ENCODE results near the gene SCNN1B. TPM values are rescaled to one million over a fixed set of nuclear protein-coding genes. Genes with fewer than 3 reads are reported as not detected.
"Not testable (repeated sequence)": the region's sequence is repeated elsewhere in the genome, so short reads cannot be mapped to it uniquely, and the experiment has no call there.

Gene SCNN1B
- total RNA-seq, 1 experiment from 2014 or later, result not detected

DNA sequence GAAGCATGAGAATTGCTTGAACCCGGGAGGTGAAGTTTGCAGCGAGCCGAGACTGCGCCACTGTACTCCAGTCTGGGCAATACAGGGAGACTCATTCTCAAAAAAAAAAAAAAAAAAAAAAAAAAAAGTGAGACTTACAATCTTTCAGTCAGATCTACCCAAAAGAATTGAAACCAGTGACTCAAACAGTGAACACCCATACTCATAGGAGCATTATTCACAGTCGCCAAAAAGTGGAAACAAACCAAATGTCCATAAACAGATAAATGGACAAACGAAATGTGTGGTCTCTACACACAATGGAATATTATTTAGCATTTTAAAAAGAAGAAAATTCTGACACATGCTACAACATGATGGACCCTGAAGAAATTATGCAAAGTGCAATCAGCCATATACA lies 9.1 kb upstream of the SCNN1B start:
- H3K79me2 ChIP-seq (ENCODE audit: low read length), result no peaks in the 10 kb centered on the region
- no peak for DNase-seq
- no peaks in the 10 kb centered on the region for H3K4me1 ChIP-seq (ENCODE audit: low read length)
- H3K36me3 ChIP-seq (ENCODE audit: insufficient read depth, low read length), result no peaks in the 10 kb centered on the region
- no peak overlapping the region for H3K9ac ChIP-seq (ENCODE audit: low read length)
- H4K20me1 ChIP-seq (ENCODE audit: insufficient read depth, low read depth, low read length), result no peaks in the 10 kb centered on the region
- no peak overlapping the region for H3K4me2 ChIP-seq (ENCODE audit: low read depth, low read length, poor library complexity, severe bottlenecking)
- H3K9me3 ChIP-seq (ENCODE audit: low read length), result no peaks in the 10 kb centered on the region
- H3K4me3 ChIP-seq (ENCODE audit: low read length), result no peak overlapping the region
- no peak overlapping the region for H2AFZ ChIP-seq (ENCODE audit: low read length)
- no peaks in the 10 kb centered on the region for H3K27me3 ChIP-seq (ENCODE audit: low read length)
- H3K9me2 ChIP-seq (replicated peaks; ENCODE audit: insufficient read depth, low read length), result no peaks in the 10 kb centered on the region
- H3K27ac ChIP-seq (ENCODE audit: low read length), result no peak overlapping the region

GRCh38 chr16:23294260-23294659 lies 7.8 kb upstream of the SCNN1B start:
- Histone ChIP-seq H3K4me2 (ENCODE audit: low read depth, low read length, poor library complexity, severe bottlenecking) (no peak overlapping the region), H3K27ac (ENCODE audit: low read length) (no peak overlapping the region), H3K27me3 (ENCODE audit: low read length) (no peaks in the 10 kb centered on the region), H4K20me1 (ENCODE audit: insufficient read depth, low read depth, low read length) (no peaks in the 10 kb centered on the region), H3K9me3 (ENCODE audit: low read length) (no peaks in the 10 kb centered on the region), H3K9me2 (replicated peaks; ENCODE audit: insufficient read depth, low read length) (no peaks in the 10 kb centered on the region), H3K4me1 (ENCODE audit: low read length) (no peaks in the 10 kb centered on the region), H2AFZ (ENCODE audit: low read length) (no peak overlapping the region), H3K4me3 (ENCODE audit: low read length) (no peak overlapping the region), H3K79me2 (ENCODE audit: low read length) (no peaks in the 10 kb centered on the region), H3K9ac (ENCODE audit: low read length) (no peak overlapping the region), H3K36me3 (ENCODE audit: insufficient read depth, low read length) (no peaks in the 10 kb centered on the region)
- no peak for DNase-seq

GRCh38 chr16:23296994-23297393 lies 5.1 kb upstream of the SCNN1B start:
- no peak overlapping the region for H3K9ac ChIP-seq (ENCODE audit: low read length)
- no peaks in the 10 kb centered on the region for H3K4me1 ChIP-seq (ENCODE audit: low read length)
- no peaks in the 10 kb centered on the region for H3K36me3 ChIP-seq (ENCODE audit: insufficient read depth, low read length)
- no peaks in the 10 kb centered on the region for H3K9me3 ChIP-seq (ENCODE audit: low read length)
- H3K27ac ChIP-seq (ENCODE audit: low read length), result no peak overlapping the region
- H2AFZ ChIP-seq (ENCODE audit: low read length), result peak overlapping the region; percentile 98
- no peaks in the 10 kb centered on the region for H3K79me2 ChIP-seq (ENCODE audit: low read length)
- H3K9me2 ChIP-seq (replicated peaks; ENCODE audit: insufficient read depth, low read length), result no peaks in the 10 kb centered on the region
- H3K4me3 ChIP-seq (ENCODE audit: low read length), result no peak overlapping the region
- DNase-seq, result peak; percentile 78
- no peaks in the 10 kb centered on the region for H4K20me1 ChIP-seq (ENCODE audit: insufficient read depth, low read depth, low read length)
- no peaks in the 10 kb centered on the region for H3K27me3 ChIP-seq (ENCODE audit: low read length)
- no peak overlapping the region for H3K4me2 ChIP-seq (ENCODE audit: low read depth, low read length, poor library complexity, severe bottlenecking)

- peak; percentile 47 for DNase-seq
- Histone ChIP-seq H3K9me3 (ENCODE audit: low read length) (no peaks in the 10 kb centered on the region), H3K79me2 (ENCODE audit: low read length) (no peaks in the 10 kb centered on the region), H3K36me3 (ENCODE audit: insufficient read depth, low read length) (no peaks in the 10 kb centered on the region), H3K9ac (ENCODE audit: low read length) (no peak overlapping the region), H3K4me3 (ENCODE audit: low read length) (no peak overlapping the region), H3K4me1 (ENCODE audit: low read length) (no peaks in the 10 kb centered on the region), H2AFZ (ENCODE audit: low read length) (no peak overlapping the region), H3K9me2 (replicated peaks; ENCODE audit: insufficient read depth, low read length) (no peaks in the 10 kb centered on the region), H3K4me2 (ENCODE audit: low read depth, low read length, poor library complexity, severe bottlenecking) (no peak overlapping the region), H3K27me3 (ENCODE audit: low read length) (no peaks in the 10 kb centered on the region), H3K27ac (ENCODE audit: low read length) (no peak overlapping the region), H4K20me1 (ENCODE audit: insufficient read depth, low read depth, low read length) (no peaks in the 10 kb centered on the region)
Observed at GRCh38 chr16:23298290-23298915, 3.7 kb upstream of the SCNN1B start.

GRCh38 chr16:23299815-23300214 lies 2.3 kb upstream of the SCNN1B start:
- H3K9me3 ChIP-seq (ENCODE audit: low read length); H3K4me2 ChIP-seq (ENCODE audit: low read depth, low read length, poor library complexity, severe bottlenecking): not testable (repeated sequence)

GRCh38 chr16:23301251-23302044 lies 654 bp upstream of the SCNN1B start:
- H3K9me2 ChIP-seq (replicated peaks; ENCODE audit: insufficient read depth, low read length), result no peaks in the 10 kb centered on the region
- H3K4me2 ChIP-seq (ENCODE audit: low read depth, low read length, poor library complexity, severe bottlenecking), result no peak overlapping the region
- no peak overlapping the region for H3K27ac ChIP-seq (ENCODE audit: low read length)
- H3K9ac ChIP-seq (ENCODE audit: low read length), result no peak overlapping the region
- H2AFZ ChIP-seq (ENCODE audit: low read length), result no peak overlapping the region
- H3K4me1 ChIP-seq (ENCODE audit: low read length), result no peaks in the 10 kb centered on the region
- no peak overlapping the region for H3K4me3 ChIP-seq (ENCODE audit: low read length)
- H3K9me3 ChIP-seq (ENCODE audit: low read length), result no peaks in the 10 kb centered on the region
- no peaks in the 10 kb centered on the region for H4K20me1 ChIP-seq (ENCODE audit: insufficient read depth, low read depth, low read length)
- H3K36me3 ChIP-seq (ENCODE audit: insufficient read depth, low read length), result no peaks in the 10 kb centered on the region
- DNase-seq, result no peak
- no peaks in the 10 kb centered on the region for H3K79me2 ChIP-seq (ENCODE audit: low read length)
- no peaks in the 10 kb centered on the region for H3K27me3 ChIP-seq (ENCODE audit: low read length)

More at GRCh38 chr16:23299815-23300214, 2.3 kb upstream of the SCNN1B start:
- not testable (repeated sequence) for H3K9me2 ChIP-seq (replicated peaks; ENCODE audit: insufficient read depth, low read length); H2AFZ ChIP-seq (ENCODE audit: low read length); H3K27me3 ChIP-seq (ENCODE audit: low read length); H3K9ac ChIP-seq (ENCODE audit: low read length); H3K4me3 ChIP-seq (ENCODE audit: low read length); H4K20me1 ChIP-seq (ENCODE audit: insufficient read depth, low read depth, low read length); H3K4me1 ChIP-seq (ENCODE audit: low read length); DNase-seq; H3K27ac ChIP-seq (ENCODE audit: low read length); H3K36me3 ChIP-seq (ENCODE audit: insufficient read depth, low read length); H3K79me2 ChIP-seq (ENCODE audit: low read length)

GRCh38 chr16:23303685-23304084 lies 1.6 kb downstream of the SCNN1B start:
- Histone ChIP-seq H3K9me2 (replicated peaks; ENCODE audit: insufficient read depth, low read length) (no peaks in the 10 kb centered on the region), H3K27me3 (ENCODE audit: low read length) (no peaks in the 10 kb centered on the region), H3K4me3 (ENCODE audit: low read length) (no peak overlapping the region), H3K79me2 (ENCODE audit: low read length) (no peaks in the 10 kb centered on the region), H4K20me1 (ENCODE audit: insufficient read depth, low read depth, low read length) (no peaks in the 10 kb centered on the region), H2AFZ (ENCODE audit: low read length) (no peak overlapping the region), H3K9ac (ENCODE audit: low read length) (no peak overlapping the region), H3K27ac (ENCODE audit: low read length) (no peak overlapping the region), H3K36me3 (ENCODE audit: insufficient read depth, low read length) (no peaks in the 10 kb centered on the region), H3K9me3 (ENCODE audit: low read length) (no peaks in the 10 kb centered on the region), H3K4me2 (ENCODE audit: low read depth, low read length, poor library complexity, severe bottlenecking) (no peak overlapping the region), H3K4me1 (ENCODE audit: low read length) (no peaks in the 10 kb centered on the region)
- no peak for DNase-seq

DNA sequence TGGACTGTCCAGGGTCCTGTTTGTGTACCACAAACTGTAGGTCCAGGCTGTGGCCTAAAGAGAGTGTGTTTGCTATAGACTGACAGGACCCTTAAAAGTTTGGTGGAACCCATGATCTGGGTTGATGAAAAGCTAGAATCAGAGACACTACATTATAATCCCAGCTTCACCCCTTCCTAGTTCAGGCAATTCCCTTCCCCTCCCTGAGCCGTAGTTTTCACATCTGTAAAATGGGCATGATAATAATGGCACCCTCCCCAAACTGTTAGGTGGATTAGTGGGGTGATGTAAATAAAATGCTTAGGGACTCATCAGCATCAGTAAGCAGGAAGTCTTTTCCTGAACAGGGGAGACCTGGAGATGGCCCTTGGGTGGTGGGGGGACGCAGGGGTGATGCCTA lies 2.5 kb downstream of the SCNN1B start:
- H3K9ac ChIP-seq (ENCODE audit: low read length), result no peak overlapping the region
- no peaks in the 10 kb centered on the region for H3K36me3 ChIP-seq (ENCODE audit: insufficient read depth, low read length)
- no peak overlapping the region for H3K27ac ChIP-seq (ENCODE audit: low read length)
- H3K79me2 ChIP-seq (ENCODE audit: low read length), result no peaks in the 10 kb centered on the region
- no peaks in the 10 kb centered on the region for H3K27me3 ChIP-seq (ENCODE audit: low read length)
- no peaks in the 10 kb centered on the region for H3K9me3 ChIP-seq (ENCODE audit: low read length)
- H3K9me2 ChIP-seq (replicated peaks; ENCODE audit: insufficient read depth, low read length), result no peaks in the 10 kb centered on the region
- no peak overlapping the region for H2AFZ ChIP-seq (ENCODE audit: low read length)
- H3K4me2 ChIP-seq (ENCODE audit: low read depth, low read length, poor library complexity, severe bottlenecking), result no peak overlapping the region
- DNase-seq, result no peak
- no peaks in the 10 kb centered on the region for H4K20me1 ChIP-seq (ENCODE audit: insufficient read depth, low read depth, low read length)
- H3K4me1 ChIP-seq (ENCODE audit: low read length), result no peaks in the 10 kb centered on the region
- no peak overlapping the region for H3K4me3 ChIP-seq (ENCODE audit: low read length)
